ENCODE measurements around the gene CXorf58.

CXorf58 gene

DNA sequence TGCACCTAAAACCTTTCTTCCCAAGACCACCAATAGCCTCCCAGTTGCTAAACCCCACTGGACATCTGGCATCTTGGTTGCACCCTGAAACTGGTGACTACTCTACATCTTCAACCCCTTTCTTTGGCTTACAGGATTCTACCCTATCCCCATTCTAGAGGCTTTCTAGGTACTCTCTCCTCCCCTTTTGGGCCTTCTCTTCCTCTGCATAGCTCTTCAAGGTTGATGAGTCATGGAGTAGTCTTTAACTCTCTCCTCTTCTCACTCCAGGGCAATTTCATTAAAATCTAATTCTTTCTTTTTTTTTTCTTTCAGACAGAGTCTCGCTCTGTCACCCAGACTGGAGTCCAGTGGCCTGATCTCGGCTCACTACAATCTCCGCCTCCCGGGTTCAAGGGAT is 16.9 kb upstream of the CXorf58 start:
- TF ChIP-seq GATA2 (IDR thresholded peaks at IDR 0.05; ENCODE audit: low read depth, low read length) (no peak), GATA3 (IDR thresholded peaks at IDR 0.05; ENCODE audit: low read depth, low read length) (no peak)

DNA sequence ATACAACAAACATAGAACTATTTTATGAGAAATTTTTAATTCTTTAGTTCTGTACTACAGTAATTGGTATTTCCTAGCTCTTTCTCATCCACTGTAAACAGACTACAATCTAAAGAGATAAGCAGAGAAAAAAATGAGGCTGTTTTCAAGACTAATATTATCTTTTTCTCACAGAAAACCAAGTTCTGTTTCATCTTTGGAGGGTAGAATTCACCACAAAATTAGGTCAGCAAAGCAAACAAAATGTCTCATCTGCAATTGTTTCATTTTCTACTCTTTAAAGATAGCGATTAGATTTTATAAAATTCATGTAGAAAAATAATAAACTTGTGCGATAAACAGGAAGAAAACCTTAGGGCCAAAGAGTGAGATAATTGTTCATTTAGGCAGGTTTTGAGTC is 10.8 kb upstream of the CXorf58 start:
- TF ChIP-seq GATA3 (IDR thresholded peaks at IDR 0.05; ENCODE audit: low read depth, low read length) (no peak), GATA2 (IDR thresholded peaks at IDR 0.05; ENCODE audit: low read depth, low read length) (no peak)

DNA sequence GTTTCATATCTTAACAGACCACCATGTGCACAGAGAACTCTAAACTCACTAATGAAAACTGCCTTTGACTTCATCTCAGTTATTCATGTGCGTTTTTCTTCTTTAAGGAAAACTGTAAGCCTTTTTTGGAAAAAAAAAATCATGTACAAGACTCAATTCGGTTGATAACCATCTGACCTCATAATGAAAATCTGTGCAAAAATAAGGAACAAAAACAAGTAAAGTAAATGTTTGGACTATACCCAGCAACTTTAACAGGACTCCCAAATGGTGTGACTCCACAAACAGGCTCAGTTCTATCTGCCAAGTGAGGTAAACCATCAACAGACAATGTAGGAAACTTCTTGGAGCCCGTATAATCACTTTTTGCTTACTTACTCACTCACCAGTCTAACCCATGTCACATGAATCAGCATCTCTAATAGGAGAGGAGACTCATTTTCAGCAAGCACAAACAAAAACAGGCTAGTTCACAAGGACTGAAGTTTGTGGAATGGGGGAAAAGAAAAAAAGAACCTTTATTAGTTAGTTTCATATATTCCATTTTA is 9.3 kb upstream of the CXorf58 start:
- TF ChIP-seq GATA3 (IDR thresholded peaks at IDR 0.05; ENCODE audit: low read depth, low read length) = no peak
- TF ChIP-seq GATA2 (IDR thresholded peaks at IDR 0.05; ENCODE audit: low read depth, low read length) = no peak

DNA sequence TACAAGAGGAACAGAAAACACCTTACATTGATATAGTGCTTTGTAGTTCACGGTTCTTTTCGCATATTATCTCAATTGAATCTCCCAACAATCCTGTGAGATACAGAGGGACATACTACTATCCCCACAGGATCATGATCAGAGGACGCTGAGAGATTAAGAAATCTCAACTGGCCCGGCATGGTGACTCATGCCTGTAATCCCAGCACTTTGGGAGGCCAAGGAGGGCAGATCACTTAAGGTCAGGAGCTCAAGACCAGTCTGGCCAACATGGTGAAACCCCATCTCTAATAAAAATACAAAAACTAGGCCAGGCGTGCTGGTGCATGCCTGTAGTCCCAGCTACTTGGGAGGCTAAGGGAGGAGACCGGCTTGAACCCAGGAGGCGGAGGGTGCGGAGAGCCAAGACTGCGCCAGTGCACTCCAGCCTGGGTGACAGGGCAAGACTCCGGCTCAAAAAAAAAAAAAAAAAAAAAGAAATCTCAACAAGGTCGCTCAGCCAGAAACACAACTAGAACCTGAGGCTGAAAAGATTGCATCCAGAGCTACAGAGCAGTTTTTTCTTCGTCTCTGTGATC is 7.5 kb upstream of the CXorf58 start:
- TF ChIP-seq GATA2 (IDR thresholded peaks at IDR 0.05; ENCODE audit: low read depth, low read length) (no peak), GATA3 (IDR thresholded peaks at IDR 0.05; ENCODE audit: low read depth, low read length) (no peak)

DNA sequence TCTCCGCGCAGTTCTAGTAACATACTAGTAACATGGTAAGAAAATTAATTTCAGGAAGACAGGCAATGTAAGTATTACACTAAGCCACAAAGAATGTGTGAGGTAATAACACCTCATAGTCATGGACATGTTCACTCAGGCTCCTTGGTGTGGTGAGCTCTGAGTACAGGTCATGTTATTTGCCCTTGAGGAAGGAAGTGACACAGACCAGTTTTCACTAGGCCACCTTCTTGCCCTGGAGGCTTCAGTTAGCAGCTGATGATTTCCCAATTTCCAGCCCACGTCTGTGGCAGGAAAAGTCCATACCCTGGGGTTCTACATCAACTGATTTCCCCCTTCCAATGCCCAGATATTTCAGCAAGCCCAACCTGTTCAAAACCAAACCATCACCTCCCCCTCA is 6.7 kb upstream of the CXorf58 start:
- TF ChIP-seq GATA2 (IDR thresholded peaks at IDR 0.05; ENCODE audit: low read depth, low read length) (no peak), GATA3 (IDR thresholded peaks at IDR 0.05; ENCODE audit: low read depth, low read length) (no peak)

- no peak for TF ChIP-seq GATA3 (IDR thresholded peaks at IDR 0.05; ENCODE audit: low read depth, low read length)
- TF ChIP-seq GATA2 (IDR thresholded peaks at IDR 0.05; ENCODE audit: low read depth, low read length) = no peak
Observed at GRCh38 chrX:23901805-23902204, 6.0 kb upstream of the CXorf58 start.

DNA sequence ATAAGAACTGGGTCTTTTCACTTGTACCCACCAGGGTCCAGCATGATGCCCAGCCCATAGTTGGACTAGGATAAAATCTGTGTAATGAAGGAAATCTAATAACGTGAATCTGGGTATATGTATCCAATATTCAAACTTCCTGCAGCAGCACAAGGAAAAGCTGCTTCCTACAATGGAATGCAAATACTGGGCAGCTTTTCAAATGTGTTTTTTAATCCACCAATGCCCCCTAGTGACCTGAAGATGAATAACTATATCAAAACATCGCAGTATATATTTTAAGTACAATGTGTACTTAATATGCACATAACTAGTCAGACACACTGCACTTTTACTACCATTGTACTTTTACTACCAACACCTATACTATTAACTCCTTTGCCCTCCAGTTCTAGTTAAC is 5.4 kb upstream of the CXorf58 start:
- no peak for TF ChIP-seq GATA2 (IDR thresholded peaks at IDR 0.05; ENCODE audit: low read depth, low read length)
- no peak for TF ChIP-seq GATA3 (IDR thresholded peaks at IDR 0.05; ENCODE audit: low read depth, low read length)

DNA sequence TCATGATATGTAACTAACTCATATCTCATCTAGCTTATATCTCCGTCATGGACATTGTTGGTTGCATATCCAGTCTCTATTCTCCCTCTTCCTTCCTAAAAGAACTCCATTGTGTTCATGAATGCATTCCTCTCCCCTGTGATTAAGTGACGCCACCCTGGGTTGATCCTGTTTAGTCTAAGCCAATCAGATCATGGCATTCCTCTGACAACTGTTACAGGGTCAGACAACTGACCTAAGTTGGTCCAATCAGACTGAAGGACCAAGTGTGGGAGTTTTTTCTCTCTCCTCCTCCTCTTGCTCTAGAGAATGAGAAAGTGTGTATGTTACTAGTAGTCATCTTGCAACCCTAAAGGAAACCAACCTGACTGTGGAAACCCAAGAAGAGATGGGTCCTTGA is 3.7 kb upstream of the CXorf58 start:
- no peak for TF ChIP-seq GATA2 (IDR thresholded peaks at IDR 0.05; ENCODE audit: low read depth, low read length)
- no peak for TF ChIP-seq GATA3 (IDR thresholded peaks at IDR 0.05; ENCODE audit: low read depth, low read length)

DNA sequence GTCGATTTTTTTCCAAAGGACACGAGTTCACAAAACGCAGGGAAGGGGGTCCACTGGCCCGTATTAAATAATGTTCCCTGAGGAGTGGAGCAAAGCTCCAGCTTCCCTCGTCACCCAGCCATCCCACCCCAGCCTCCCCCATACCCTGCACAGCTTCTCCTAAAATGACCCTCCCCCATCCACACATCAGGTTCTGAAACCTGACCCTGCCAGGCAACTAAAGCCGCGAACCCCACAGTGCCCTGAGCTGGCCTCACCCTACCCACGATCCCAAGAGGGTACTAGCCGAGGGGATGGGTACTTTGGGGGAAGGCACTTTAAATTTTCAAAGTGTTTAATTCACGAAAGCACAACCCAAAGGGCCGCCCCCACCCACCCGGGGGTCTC is 702 bp upstream of the CXorf58 start:
- no peak for TF ChIP-seq GATA3 (IDR thresholded peaks at IDR 0.05; ENCODE audit: low read depth, low read length)
- TF ChIP-seq GATA2 (IDR thresholded peaks at IDR 0.05; ENCODE audit: low read depth, low read length) = no peak

DNA sequence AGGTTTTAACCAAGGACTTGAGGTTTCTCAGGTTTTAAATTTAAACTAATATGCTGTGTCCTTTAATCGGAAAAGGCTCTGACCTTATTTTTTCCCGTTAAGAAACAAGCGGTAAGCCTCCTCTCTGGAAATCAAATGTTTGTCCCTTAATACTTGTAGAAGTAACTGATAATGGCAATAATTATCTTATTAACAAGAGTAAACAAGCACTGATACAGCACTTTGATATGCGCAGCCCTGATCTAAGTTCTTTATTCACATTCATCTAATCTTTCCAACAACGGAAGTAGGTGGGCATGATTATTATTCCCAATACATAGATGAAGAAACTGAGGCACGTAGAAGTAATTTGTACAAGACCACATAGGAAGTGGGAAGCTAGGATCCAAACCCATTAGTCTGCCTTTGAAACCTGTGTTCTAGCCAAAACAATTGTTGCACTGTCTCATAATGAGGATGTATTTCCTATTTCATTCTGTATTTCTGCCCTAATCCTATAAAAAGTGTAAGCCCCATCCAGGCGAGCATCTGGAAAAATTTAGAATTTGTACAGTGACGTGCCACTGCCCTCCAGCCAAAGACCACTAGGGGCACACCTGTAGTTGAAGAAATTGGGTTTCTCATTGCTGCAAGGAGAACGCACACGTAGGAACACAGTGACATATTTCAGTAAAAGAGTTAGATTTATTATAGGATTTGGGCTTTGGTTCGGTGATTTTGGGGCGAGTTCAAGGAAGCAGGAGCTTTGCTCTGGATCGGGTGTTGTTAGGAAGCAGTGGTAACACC is 606 bp downstream of the CXorf58 start:
- TF ChIP-seq GATA3 (IDR thresholded peaks at IDR 0.05; ENCODE audit: low read depth, low read length) (no peak), GATA2 (IDR thresholded peaks at IDR 0.05; ENCODE audit: low read depth, low read length) (no peak)

GRCh38 chrX:23911126-23911835 is 3.5 kb downstream of the CXorf58 start:
- TF ChIP-seq GATA2 (IDR thresholded peaks at IDR 0.05; ENCODE audit: low read depth, low read length) (no peak), GATA3 (IDR thresholded peaks at IDR 0.05; ENCODE audit: low read depth, low read length) (no peak)

- TF ChIP-seq GATA2 (IDR thresholded peaks at IDR 0.05; ENCODE audit: low read depth, low read length) = no peak
- no peak for TF ChIP-seq GATA3 (IDR thresholded peaks at IDR 0.05; ENCODE audit: low read depth, low read length)
Observed at GRCh38 chrX:23919148-23919547, 11.3 kb downstream of the CXorf58 start.

DNA sequence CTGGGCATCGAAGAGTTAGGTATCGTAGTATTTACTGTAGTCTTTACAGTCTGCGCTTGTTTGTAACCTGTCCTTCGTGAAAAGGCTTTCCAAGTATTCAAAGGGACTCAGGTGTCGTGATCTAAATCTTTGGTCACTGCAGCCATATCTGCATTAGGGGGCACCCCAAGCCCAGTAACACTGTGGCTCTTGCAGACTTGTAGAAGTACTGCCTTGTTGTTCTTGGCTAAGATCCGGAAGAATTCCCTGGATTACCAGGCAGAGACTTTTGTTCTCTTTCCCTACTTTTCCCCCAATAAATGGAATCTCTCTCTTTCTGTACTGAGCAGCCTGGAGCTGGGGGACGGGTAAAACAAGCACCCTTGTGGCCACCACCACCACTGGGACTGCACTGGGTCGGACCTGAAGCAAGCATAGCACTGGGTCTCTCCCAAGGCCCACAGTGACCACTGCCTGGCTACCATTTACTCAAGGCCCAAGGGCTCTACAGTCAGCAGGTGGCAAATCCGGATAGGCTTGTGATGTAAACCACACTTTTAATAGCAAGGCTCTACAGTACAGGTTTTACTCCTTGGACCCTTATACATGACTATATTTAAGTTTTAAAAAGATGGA is 12.0 kb downstream of the CXorf58 start:
- TF ChIP-seq GATA2 (IDR thresholded peaks at IDR 0.05; ENCODE audit: low read depth, low read length) (no peak), GATA3 (IDR thresholded peaks at IDR 0.05; ENCODE audit: low read depth, low read length) (no peak)

DNA sequence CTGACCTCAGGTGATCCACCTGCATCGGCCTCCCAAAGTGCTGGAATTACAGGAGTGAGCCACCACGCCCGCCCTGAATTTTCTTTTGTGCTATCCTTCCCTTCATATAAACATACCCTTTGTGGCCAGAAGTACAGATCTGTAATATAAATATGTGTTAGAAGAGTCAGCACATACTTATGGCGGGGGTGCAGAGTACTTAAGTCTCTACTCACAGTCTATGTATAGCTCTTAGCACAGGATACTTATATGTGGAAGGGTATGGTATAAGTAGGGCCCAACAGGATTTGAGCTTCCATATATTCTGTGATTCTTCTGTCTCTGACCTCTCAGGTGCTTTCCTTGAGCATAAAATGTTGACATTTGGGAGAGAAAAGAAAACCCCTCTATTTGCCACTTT is 18.2 kb downstream of the CXorf58 start:
- TF ChIP-seq GATA3 (IDR thresholded peaks at IDR 0.05; ENCODE audit: low read depth, low read length) = no peak
- TF ChIP-seq GATA2 (IDR thresholded peaks at IDR 0.05; ENCODE audit: low read depth, low read length) = no peak
